T-helper 2 cell treated with Interferon-gamma antibody and Interleukin-4, amounts not matched to agents 5 μg/mL and 100 μg/mL, for 36 hours (primary cell): ENCODE results near the gene CYYR1.

ENCODE experiments used
- DNase-seq: peaks from one replicate; pipeline ENCODE4 v3.0.0; 2021; ENCODE audit warnings: low spot score
- H3K27ac Mint-ChIP-seq: one replicate; pipeline ENCODE4 v1.8.0; 2021; ENCODE audit warnings: mild to moderate bottlenecking, mixed read lengths
- H3K27me3 Mint-ChIP-seq: one replicate; pipeline ENCODE4 v1.8.0; 2021; ENCODE audit warnings: low read depth, mixed read lengths
- H3K36me3 Mint-ChIP-seq: one replicate; pipeline ENCODE4 v1.8.0; 2021; ENCODE audit warnings: low read depth, mixed read lengths
- H3K4me1 Mint-ChIP-seq: one replicate; pipeline ENCODE4 v1.8.0; 2021; ENCODE audit warnings: low read depth, mixed read lengths
- H3K4me3 Mint-ChIP-seq: one replicate; pipeline ENCODE4 v1.8.0; 2022; ENCODE audit warnings: mild to moderate bottlenecking, moderate library complexity, mixed read lengths
- H3K9me3 Mint-ChIP-seq: one replicate; pipeline ENCODE4 v1.8.0; 2021; ENCODE audit warnings: mixed read lengths

The CYYR1 gene

GRCh38 chr21:26565546-26565945 is 7.5 kb downstream of the CYYR1 start:
- DNase-seq: no peak
- Mint-ChIP-seq H3K4me1 (no peaks in the 10 kb centered on the region), H3K9me3 (no peaks in the 10 kb centered on the region)

GRCh38 chr21:26565111-26565510 is 8.0 kb downstream of the CYYR1 start:
- no peak for DNase-seq
- Mint-ChIP-seq H3K4me1 (no peaks in the 10 kb centered on the region), H3K4me3 (no peak overlapping the region), H3K27me3 (no peaks in the 10 kb centered on the region), H3K27ac (no peak overlapping the region), H3K36me3 (no peaks in the 10 kb centered on the region), H3K9me3 (no peaks in the 10 kb centered on the region)

More at GRCh38 chr21:26565546-26565945, 7.5 kb downstream of the CYYR1 start:
- H3K36me3 Mint-ChIP-seq: no peaks in the 10 kb centered on the region
- no peak overlapping the region for H3K27ac Mint-ChIP-seq
- H3K4me3 Mint-ChIP-seq: no peak overlapping the region
- peaks cover under 1% of the 10 kb centered on the region for H3K27me3 Mint-ChIP-seq

- H3K9me3 Mint-ChIP-seq: no peaks in the 10 kb centered on the region
- H3K27me3 Mint-ChIP-seq: no peaks in the 10 kb centered on the region
- H3K27ac Mint-ChIP-seq: no peak overlapping the region
- no peak for DNase-seq
- H3K4me1 Mint-ChIP-seq: no peaks in the 10 kb centered on the region
- H3K36me3 Mint-ChIP-seq: no peaks in the 10 kb centered on the region
- no peak overlapping the region for H3K4me3 Mint-ChIP-seq
Measured at GRCh38 chr21:26563856-26564503, 9.1 kb downstream of the CYYR1 start.

- Mint-ChIP-seq H3K4me3 (no peak overlapping the region), H3K36me3 (no peaks in the 10 kb centered on the region), H3K27me3 (no peaks in the 10 kb centered on the region), H3K4me1 (no peaks in the 10 kb centered on the region), H3K9me3 (no peaks in the 10 kb centered on the region), H3K27ac (no peak overlapping the region)
- DNase-seq: no peak
Measured at GRCh38 chr21:26560612-26561011, 12.5 kb downstream of the CYYR1 start.

- H3K4me1 Mint-ChIP-seq: no peaks in the 10 kb centered on the region
- H3K27ac Mint-ChIP-seq: no peak overlapping the region
- H3K4me3 Mint-ChIP-seq: no peak overlapping the region
Measured at GRCh38 chr21:26559099-26559498, 14.0 kb downstream of the CYYR1 start.

GRCh38 chr21:26557106-26557505 is 16.0 kb downstream of the CYYR1 start:
- no peaks in the 10 kb centered on the region for H3K27me3 Mint-ChIP-seq
- DNase-seq: no peak
- H3K36me3 Mint-ChIP-seq: no peaks in the 10 kb centered on the region
- no peaks in the 10 kb centered on the region for H3K4me1 Mint-ChIP-seq
- H3K9me3 Mint-ChIP-seq: no peaks in the 10 kb centered on the region
- no peak overlapping the region for H3K27ac Mint-ChIP-seq
- no peak overlapping the region for H3K4me3 Mint-ChIP-seq

More at GRCh38 chr21:26559099-26559498, 14.0 kb downstream of the CYYR1 start:
- H3K9me3 Mint-ChIP-seq: no peaks in the 10 kb centered on the region
- no peaks in the 10 kb centered on the region for H3K36me3 Mint-ChIP-seq
- H3K27me3 Mint-ChIP-seq: no peaks in the 10 kb centered on the region
- DNase-seq: no peak

- Mint-ChIP-seq H3K4me1 (no peaks in the 10 kb centered on the region), H3K36me3 (no peaks in the 10 kb centered on the region), H3K9me3 (no peaks in the 10 kb centered on the region), H3K27me3 (no peaks in the 10 kb centered on the region), H3K27ac (no peak overlapping the region), H3K4me3 (no peak overlapping the region)
- DNase-seq: no peak
Measured at GRCh38 chr21:26555540-26556146, 17.4 kb downstream of the CYYR1 start.

GRCh38 chr21:26554365-26554764 is 18.7 kb downstream of the CYYR1 start:
- no peak overlapping the region for H3K27ac Mint-ChIP-seq
- DNase-seq: no peak
- no peaks in the 10 kb centered on the region for H3K4me1 Mint-ChIP-seq
- no peaks in the 10 kb centered on the region for H3K9me3 Mint-ChIP-seq
- no peaks in the 10 kb centered on the region for H3K36me3 Mint-ChIP-seq
- H3K4me3 Mint-ChIP-seq: no peak overlapping the region
- no peaks in the 10 kb centered on the region for H3K27me3 Mint-ChIP-seq

GRCh38 chr21:26553898-26554297 is 19.2 kb downstream of the CYYR1 start:
- Mint-ChIP-seq H3K9me3 (no peaks in the 10 kb centered on the region), H3K36me3 (no peaks in the 10 kb centered on the region), H3K4me1 (no peaks in the 10 kb centered on the region), H3K27me3 (no peaks in the 10 kb centered on the region), H3K27ac (no peak overlapping the region), H3K4me3 (no peak overlapping the region)
- DNase-seq: no peak

GRCh38 chr21:26550326-26550725 is 22.8 kb downstream of the CYYR1 start:
- no peaks in the 10 kb centered on the region for H3K36me3 Mint-ChIP-seq
- H3K9me3 Mint-ChIP-seq: no peaks in the 10 kb centered on the region
- no peak for DNase-seq
- no peak overlapping the region for H3K27ac Mint-ChIP-seq
- H3K4me1 Mint-ChIP-seq: no peaks in the 10 kb centered on the region
- H3K4me3 Mint-ChIP-seq: no peak overlapping the region
- H3K27me3 Mint-ChIP-seq: no peaks in the 10 kb centered on the region

GRCh38 chr21:26546446-26547097 is 26.5 kb downstream of the CYYR1 start:
- H3K4me3 Mint-ChIP-seq: no peak overlapping the region
- DNase-seq: no peak
- no peak overlapping the region for H3K27ac Mint-ChIP-seq
- no peaks in the 10 kb centered on the region for H3K4me1 Mint-ChIP-seq
- no peaks in the 10 kb centered on the region for H3K27me3 Mint-ChIP-seq
- H3K36me3 Mint-ChIP-seq: no peaks in the 10 kb centered on the region
- no peaks in the 10 kb centered on the region for H3K9me3 Mint-ChIP-seq

- Mint-ChIP-seq H3K27ac (no peak overlapping the region), H3K27me3 (no peaks in the 10 kb centered on the region), H3K4me1 (no peaks in the 10 kb centered on the region), H3K36me3 (no peaks in the 10 kb centered on the region), H3K9me3 (no peaks in the 10 kb centered on the region), H3K4me3 (no peak overlapping the region)
- no peak for DNase-seq
Measured at GRCh38 chr21:26544201-26544775, 28.8 kb downstream of the CYYR1 start.

- Mint-ChIP-seq H3K4me3 (no peak overlapping the region), H3K27me3 (no peaks in the 10 kb centered on the region), H3K36me3 (no peaks in the 10 kb centered on the region), H3K4me1 (no peaks in the 10 kb centered on the region), H3K27ac (no peak overlapping the region), H3K9me3 (no peaks in the 10 kb centered on the region)
- no peak for DNase-seq
Measured at GRCh38 chr21:26540651-26541050, 32.4 kb downstream of the CYYR1 start.

- DNase-seq: no peak
- H3K36me3 Mint-ChIP-seq: no peaks in the 10 kb centered on the region
- H3K4me1 Mint-ChIP-seq: no peaks in the 10 kb centered on the region
- H3K27ac Mint-ChIP-seq: no peak overlapping the region
- H3K4me3 Mint-ChIP-seq: no peak overlapping the region
- no peaks in the 10 kb centered on the region for H3K9me3 Mint-ChIP-seq
- H3K27me3 Mint-ChIP-seq: no peaks in the 10 kb centered on the region
Measured at GRCh38 chr21:26539566-26539965, 33.5 kb downstream of the CYYR1 start.
